ENCODE measurements around the gene DLG2. TPM values are rescaled to one million over a fixed set of nuclear protein-coding genes. Genes with fewer than 3 reads are reported as not detected.

Gene DLG2
- total RNA-seq, 1 donor: 1.3 TPM

DNA sequence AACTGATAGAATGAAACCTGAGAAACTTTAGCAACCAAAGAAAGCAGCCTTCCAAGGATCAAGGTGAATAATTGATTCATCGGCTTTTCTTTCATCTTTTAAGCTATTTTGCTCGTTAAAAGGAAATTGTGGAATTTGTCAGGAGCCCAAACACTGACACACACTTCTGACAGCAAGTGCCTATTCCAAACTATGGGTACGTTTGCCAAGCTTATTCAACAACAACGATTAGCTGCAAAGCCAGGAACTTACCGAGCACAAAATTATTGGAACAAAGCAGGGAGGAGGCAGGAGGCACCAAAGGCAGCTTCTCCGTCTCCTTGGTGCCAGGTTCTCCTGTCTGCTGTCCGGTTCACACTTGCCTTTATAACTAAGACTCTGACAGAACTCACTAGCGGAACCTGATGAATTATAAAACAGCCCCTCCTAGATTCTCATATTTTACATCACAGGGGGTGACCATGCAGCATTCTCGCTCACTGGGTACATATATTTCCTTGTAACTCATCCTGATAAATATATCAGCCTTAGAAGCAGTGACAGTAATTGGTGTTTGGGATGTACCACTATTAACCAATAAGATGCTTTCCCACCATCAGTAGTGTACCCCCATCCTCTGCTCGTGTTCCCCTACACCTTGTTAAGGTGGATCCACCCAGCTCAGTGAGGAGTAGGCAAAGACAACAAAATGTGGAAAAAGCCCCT lies 1945.1 kb downstream of the DLG2 start:
- no peak for DNase-seq (ENCODE audit: low read depth)
- no peak for TF ChIP-seq CTCF (IDR thresholded peaks at IDR 0.05; ENCODE audit: insufficient read depth, low read depth, low read length)
- no peak overlapping the region for H3K4me3 ChIP-seq (ENCODE audit: low read depth, low read length)

GRCh38 chr11:83681031-83681781 lies 1945.9 kb downstream of the DLG2 start:
- TF ChIP-seq CTCF (IDR thresholded peaks at IDR 0.05; ENCODE audit: insufficient read depth, low read depth, low read length): no peak
- DNase-seq (ENCODE audit: low read depth): no peak
- no peak overlapping the region for H3K4me3 ChIP-seq (ENCODE audit: low read depth, low read length)

GRCh38 chr11:83680321-83680720 lies 1946.8 kb downstream of the DLG2 start:
- H3K4me3 ChIP-seq (ENCODE audit: low read depth, low read length): no peak overlapping the region
- no peak for DNase-seq (ENCODE audit: low read depth)
- TF ChIP-seq CTCF (IDR thresholded peaks at IDR 0.05; ENCODE audit: insufficient read depth, low read depth, low read length): no peak

GRCh38 chr11:83678831-83679584 lies 1948.1 kb downstream of the DLG2 start:
- DNase-seq (ENCODE audit: low read depth): no peak
- no peak for TF ChIP-seq CTCF (IDR thresholded peaks at IDR 0.05; ENCODE audit: insufficient read depth, low read depth, low read length)
- H3K4me3 ChIP-seq (ENCODE audit: low read depth, low read length): no peak overlapping the region

- H3K4me3 ChIP-seq (ENCODE audit: low read depth, low read length): no peak overlapping the region
- DNase-seq (ENCODE audit: low read depth): no peak
- TF ChIP-seq CTCF (IDR thresholded peaks at IDR 0.05; ENCODE audit: insufficient read depth, low read depth, low read length): no peak
Measured at GRCh38 chr11:83677730-83678129, 1949.4 kb downstream of the DLG2 start.

GRCh38 chr11:83676056-83676601 lies 1951.0 kb downstream of the DLG2 start:
- no peak for TF ChIP-seq CTCF (IDR thresholded peaks at IDR 0.05; ENCODE audit: insufficient read depth, low read depth, low read length)
- DNase-seq (ENCODE audit: low read depth): no peak
- H3K4me3 ChIP-seq (ENCODE audit: low read depth, low read length): no peak overlapping the region
